Vagina (tissue), 2 donors: ENCODE data around the gene LMOD2.

Source experiments
- CTCF ChIP-seq, 3 experiments: fragments of 450-650 bp in 2 of 3; fragments of 200-600 bp in 1 of 3; sonication (generic) in 1 of 3; IDR thresholded peaks; one replicate each; pipeline ENCODE4 v1.5.1; 2017 to 2019; ENCODE audit warnings: antibody characterized with exemption in 3 of 3, mild to moderate bottlenecking in 2 of 3, moderate library complexity in 2 of 3
- POLR2A ChIP-seq, 2 donors: fragments of 450-650 bp; IDR thresholded peaks; one replicate each; pipeline ENCODE4 v1.6.1; 2017; ENCODE audit warnings: antibody characterized with exemption in 2 of 2, mild to moderate bottlenecking in 2 of 2, moderate library complexity in 2 of 2
- POLR2AphosphoS5 ChIP-seq, 2 donors: sonication (generic); formaldehyde crosslinking; IDR thresholded peaks; one replicate each; pipeline ENCODE4 v1.9.0; 2017; ENCODE audit warnings: antibody characterized with exemption in 2 of 2, mild to moderate bottlenecking in 2 of 2, low read depth in 1 of 2; ENCODE audit not compliant: insufficient read depth in 1 of 2

- TF ChIP-seq POLR2A (IDR thresholded peaks at IDR 0.05) (no peak), CTCF (IDR thresholded peaks at IDR 0.05) (no peak), POLR2AphosphoS5 (IDR thresholded peaks at IDR 0.05; ENCODE audit: insufficient read depth in 1 of 2, low read depth in 1 of 2) (no peak)
Observed at GRCh38 chr7:123647106-123647730, 8.4 kb upstream of the LMOD2 start.
